HFFc6 (cell line): ENCODE results near the gene FAM20C. TPM values are rescaled to one million over a fixed set of nuclear protein-coding genes. Genes with fewer than 3 reads are reported as not detected.

ENCODE experiments used
- DNase-seq: peaks from one replicate; pipeline ENCODE4 v3.0.0-alpha.2; 2018
- H3K27ac Mint-ChIP-seq: 2 replicates; pipeline ENCODE4 v1.8.0; 2020; ENCODE audit warnings: mild to moderate bottlenecking, mixed read lengths
- H3K27me3 Mint-ChIP-seq: 2 replicates; pipeline ENCODE4 v1.8.0; 2021; ENCODE audit warnings: mild to moderate bottlenecking, moderate library complexity, mixed read lengths; ENCODE audit not compliant: insufficient read depth
- H3K36me3 Mint-ChIP-seq: 2 replicates; pipeline ENCODE4 v1.8.0; 2021; ENCODE audit warnings: low read depth, mixed read lengths
- H3K4me1 Mint-ChIP-seq: 2 replicates; pipeline ENCODE4 v1.8.0; 2020; ENCODE audit warnings: low read depth, mixed read lengths
- H3K4me3 Mint-ChIP-seq: 2 replicates; pipeline ENCODE4 v1.8.0; 2020; ENCODE audit warnings: mild to moderate bottlenecking, moderate library complexity, mixed read lengths
- H3K9me3 Mint-ChIP-seq: 2 replicates; pipeline ENCODE4 v1.8.0; 2020; ENCODE audit warnings: mild to moderate bottlenecking, mixed read lengths
- CTCF ChIP-seq: fragments of 200-600 bp; sonication (generic); IDR thresholded peaks from 2 replicates; pipeline ENCODE4 v1.5.0; 2021; ENCODE audit warnings: antibody characterized with exemption, mild to moderate bottlenecking
- total RNA-seq, 6 experiments: library from RNA; stranded (reverse); fragmentation: NEBNext Ultra II Directional; extraction: Animal tissue kit (Norgen Biotek cat#: 25700); gene quantifications; 2 replicates in 1 of 6; 3 replicates in 5 of 6; pipeline ENCODE4 v1.2.3, GENCODE V29; 2021

Gene FAM20C
- total RNA-seq, 6 experiments from 2014 or later, result 22.2 to 31.1 (median 23.2) TPM

- peaks cover 5% of the 10 kb centered on the region; the same call in 1 of the 2 replicates for H3K9me3 Mint-ChIP-seq
- no peak overlapping the region for H3K4me3 Mint-ChIP-seq
- H3K36me3 Mint-ChIP-seq, result peaks cover 24% of the 10 kb centered on the region
- no peak overlapping the region for H3K27ac Mint-ChIP-seq
- no peak for TF ChIP-seq CTCF
- DNase-seq, result no peak
- no peaks in the 10 kb centered on the region; the same call in 1 of the 2 replicates for H3K27me3 Mint-ChIP-seq
- H3K4me1 Mint-ChIP-seq, result peaks cover 5% of the 10 kb centered on the region
These were observed 17.0 kb downstream of the FAM20C start for GRCh38 chr7:209416-209815.

DNA sequence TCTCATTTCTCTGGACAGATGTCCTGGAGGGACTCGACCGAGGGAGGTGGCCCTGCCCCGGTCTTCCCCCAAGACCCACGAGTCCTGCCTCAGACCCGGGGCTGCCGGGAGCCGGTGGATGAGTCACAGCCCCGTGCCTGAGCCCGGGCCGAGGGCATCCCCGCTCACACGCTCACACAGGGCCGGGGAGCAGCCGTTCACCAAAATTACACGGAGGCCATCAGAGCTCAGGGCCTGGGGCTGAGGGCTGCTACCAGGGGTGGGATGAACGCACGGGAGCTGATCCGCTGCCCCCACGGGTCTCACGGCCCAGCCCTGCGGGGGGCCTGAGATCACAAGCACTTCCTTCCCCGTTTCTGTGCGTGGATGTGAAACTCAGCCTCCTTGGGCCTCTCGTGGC is 17.5 kb downstream of the FAM20C start:
- TF ChIP-seq CTCF, result no peak
- DNase-seq, result no peak
- Mint-ChIP-seq H3K4me1 (peaks cover 10% of the 10 kb centered on the region), H3K4me3 (no peak overlapping the region), H3K36me3 (peaks cover 19% of the 10 kb centered on the region; the same call in 1 of the 2 replicates), H3K27ac (no peak overlapping the region), H3K9me3 (peaks cover 5% of the 10 kb centered on the region; the same call in 1 of the 2 replicates), H3K27me3 (no peaks in the 10 kb centered on the region; the same call in 1 of the 2 replicates)

GRCh38 chr7:210401-210925 is 18.1 kb downstream of the FAM20C start:
- H3K27me3 Mint-ChIP-seq, result no peaks in the 10 kb centered on the region; the same call in 1 of the 2 replicates
- peaks cover 11% of the 10 kb centered on the region for H3K4me1 Mint-ChIP-seq
- no peak overlapping the region for H3K4me3 Mint-ChIP-seq
- no peak for TF ChIP-seq CTCF
- no peak overlapping the region for H3K27ac Mint-ChIP-seq
- peaks cover 19% of the 10 kb centered on the region; the same call in 1 of the 2 replicates for H3K36me3 Mint-ChIP-seq
- H3K9me3 Mint-ChIP-seq, result peaks cover 5% of the 10 kb centered on the region; the same call in 1 of the 2 replicates
- no peak for DNase-seq

DNA sequence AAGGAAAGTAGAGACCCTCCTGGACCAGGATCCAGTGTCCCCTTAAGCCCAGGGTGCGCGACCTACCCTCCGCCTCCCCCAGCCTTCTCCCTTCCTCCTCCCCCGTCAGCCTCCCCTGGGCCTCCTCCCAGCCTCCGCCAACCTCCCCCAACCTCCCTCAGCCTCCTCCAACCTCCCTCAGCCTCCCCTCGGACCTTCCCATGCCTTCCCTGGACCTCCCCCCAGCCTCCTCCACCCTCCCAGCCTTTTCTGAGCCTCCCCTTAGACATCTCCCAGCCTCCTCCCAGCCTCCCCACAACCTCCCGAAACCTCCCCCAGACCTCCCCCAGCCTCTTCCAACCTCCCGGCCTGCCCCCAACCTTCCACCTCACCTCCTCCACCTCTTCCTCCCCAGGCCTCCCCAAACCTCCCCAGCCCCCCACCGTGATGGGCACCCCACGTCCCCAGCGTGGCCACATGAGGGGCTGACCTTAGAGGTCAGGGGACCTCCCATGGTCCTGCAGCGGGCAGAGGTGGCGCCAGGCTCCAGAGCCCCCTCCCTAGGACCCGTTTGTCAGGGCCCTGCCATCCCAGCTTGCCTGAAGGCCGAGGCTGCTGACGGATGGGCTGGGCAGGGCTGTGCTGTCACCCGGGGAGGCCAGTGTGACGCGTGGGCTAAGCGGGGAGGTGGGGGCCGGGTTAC is 18.8 kb downstream of the FAM20C start:
- Mint-ChIP-seq H3K27me3 (no peaks in the 10 kb centered on the region; the same call in 1 of the 2 replicates), H3K4me1 (peaks cover 11% of the 10 kb centered on the region), H3K4me3 (no peak overlapping the region), H3K9me3 (peaks cover under 1% of the 10 kb centered on the region; the same call in 1 of the 2 replicates), H3K36me3 (peaks cover 14% of the 10 kb centered on the region; the same call in 1 of the 2 replicates), H3K27ac (no peak overlapping the region)
- no peak for DNase-seq
- TF ChIP-seq CTCF, result no peak

DNA sequence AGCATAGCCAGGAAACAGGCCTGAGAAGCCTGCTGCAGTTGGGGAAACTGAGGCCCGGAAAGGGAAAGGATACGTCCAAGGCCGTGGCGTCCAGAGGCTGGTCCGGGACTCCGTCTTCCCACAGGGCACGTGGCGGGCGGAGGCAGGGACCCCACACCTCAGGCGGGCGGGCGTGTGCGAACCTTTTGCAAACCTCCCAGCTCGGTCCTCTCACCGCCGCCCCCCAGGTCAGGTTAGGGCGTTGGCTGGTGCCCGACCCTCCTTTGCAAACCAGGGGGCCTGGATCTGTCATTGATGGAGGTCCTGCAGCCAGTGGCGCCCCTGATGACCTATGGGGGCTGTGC is 19.3 kb downstream of the FAM20C start:
- H3K27me3 Mint-ChIP-seq, result no peaks in the 10 kb centered on the region; the same call in 1 of the 2 replicates
- no peak overlapping the region for H3K4me3 Mint-ChIP-seq
- H3K4me1 Mint-ChIP-seq, result peaks cover 11% of the 10 kb centered on the region
- H3K9me3 Mint-ChIP-seq, result no peaks in the 10 kb centered on the region
- no peak for DNase-seq
- H3K36me3 Mint-ChIP-seq, result peaks cover 12% of the 10 kb centered on the region; the same call in 1 of the 2 replicates
- TF ChIP-seq CTCF, result no peak
- H3K27ac Mint-ChIP-seq, result no peak overlapping the region
